A673 (cell line): Measurements from ENCODE around the gene FNDC10. TPM values are rescaled to one million over a fixed set of nuclear protein-coding genes. Genes with fewer than 3 reads are reported as not detected.

Experiments
- BruUV-seq: library from RNA; stranded (reverse); fragments of 400-500 nt; replicated peaks from 2 replicates; lab custom pipeline; 2021; lab: Mats Ljungman, UMichigan
- CTCF ChIA-PET: fragments of 300-600 bp; sonication (Branson Sonifier 250); formaldehyde crosslinking; loops from one replicate; lab custom pipeline; 2022; ENCODE audit warnings: antibody characterized with exemption; lab: Charles Lee
- POLR2A ChIA-PET: fragments of 300-600 bp; sonication (Branson Sonifier 250); formaldehyde crosslinking; loops from one replicate; lab custom pipeline; 2022; ENCODE audit warnings: antibody characterized with exemption; ENCODE audit not compliant: low non-redundant PET; lab: Charles Lee
- DNase-seq: peaks from one replicate; pipeline ENCODE4 v3.0.0-alpha.2; 2015; ENCODE audit warnings: low spot score
- H3K27ac ChIP-seq: fragments of 200-600 bp; sonication (generic); 2 replicates; pipeline ENCODE4 v1.5.1; 2016; ENCODE audit warnings: mixed run types, low read depth, mild to moderate bottlenecking, mixed read lengths, antibody characterized with exemption, low read length; ENCODE audit not compliant: poor library complexity, severe bottlenecking
- H3K27me3 ChIP-seq: fragments of 200-600 bp; sonication (generic); replicated peaks from 2 replicates; pipeline ENCODE4 v1.6.1; 2017; ENCODE audit warnings: mixed run types, low read depth, mild to moderate bottlenecking, mixed read lengths, antibody characterized with exemption, low read length; ENCODE audit not compliant: insufficient read depth, poor library complexity
- H3K36me3 ChIP-seq: fragments of 200-600 bp; sonication (generic); 2 replicates; pipeline ENCODE4 v1.6.1; 2016; ENCODE audit warnings: mixed run types, mild to moderate bottlenecking, mixed read lengths, antibody characterized with exemption, low read length; ENCODE audit not compliant: insufficient read depth, poor library complexity, severe bottlenecking
- H3K4me1 ChIP-seq: fragments of 200-600 bp; sonication (generic); 2 replicates; pipeline ENCODE4 v1.6.1; 2017; ENCODE audit warnings: mixed run types, mild to moderate bottlenecking, mixed read lengths, antibody characterized with exemption, low read length; ENCODE audit not compliant: insufficient read depth, poor library complexity, severe bottlenecking
- H3K4me3 ChIP-seq: fragments of 200-600 bp; sonication (generic); 2 replicates; pipeline ENCODE4 v1.5.1; 2016; ENCODE audit warnings: low read depth, mixed run types, mild to moderate bottlenecking, mixed read lengths, low read length; ENCODE audit not compliant: poor library complexity, severe bottlenecking
- H3K9me3 ChIP-seq: fragments of 200-600 bp; sonication (generic); 2 replicates; pipeline ENCODE4 v1.6.1; 2016; ENCODE audit warnings: mixed run types, low read depth, mild to moderate bottlenecking, mixed read lengths, antibody characterized with exemption, low read length; ENCODE audit not compliant: poor library complexity, severe bottlenecking
- CTCF ChIP-seq: fragments of 300-800, 200-600 bp; sonication (generic); conservative IDR thresholded peaks from 2 replicates; pipeline ENCODE4 v1.5.1; 2017; ENCODE audit warnings: low read depth, mild to moderate bottlenecking, antibody characterized with exemption, low read length, moderate library complexity, mixed read lengths
- EZH2 ChIP-seq: fragments of 200-600 bp; sonication (generic); IDR thresholded peaks from 2 replicates; pipeline ENCODE4 v1.6.1; 2017; ENCODE audit warnings: borderline replicate concordance, low read depth, mild to moderate bottlenecking, mixed read lengths, antibody characterized with exemption, low read length; ENCODE audit not compliant: poor library complexity, severe bottlenecking
- intact Hi-C: fragments of 100-400 bp; cut with micrococcal nuclease; formaldehyde crosslinking; loops from one replicate; pipeline ENCODE4 v1.10.0; 2022; ENCODE audit not compliant: unreplicated experiment
- total RNA-seq: library from RNA; stranded (reverse); gene quantifications from 2 replicates; pipeline ENCODE4 v1.2.3, GENCODE V29; 2021

Gene FNDC10
- total RNA-seq, 1 experiment from 2014 or later, result 1.7 TPM

GRCh38 chr1:1609822-1610485, 10.0 kb upstream of the FNDC10 start:
- no peaks in the 10 kb centered on the region for H3K27me3 ChIP-seq
- no peak for DNase-seq
- H3K4me1 ChIP-seq, result peaks cover 7% of the 10 kb centered on the region
- no peaks in the 10 kb centered on the region for H3K9me3 ChIP-seq
- intact Hi-C loops, result no loop called here
- H3K4me3 ChIP-seq, result no peak overlapping the region
- BruUV-seq, result no TSS peak
- no peak overlapping the region for H3K27ac ChIP-seq
- no peaks in the 10 kb centered on the region for H3K36me3 ChIP-seq
- TF ChIP-seq CTCF (no peak), EZH2 (no peak)
- ChIA-PET POLR2A (no interaction called here), CTCF (no interaction called here)

- intact Hi-C loops, result no loop called here
These were observed 6.3 kb upstream of the FNDC10 start for GRCh38 chr1:1606232-1606631.

GRCh38 chr1:1605724-1606123, 5.8 kb upstream of the FNDC10 start:
- POLR2A ChIA-PET, result no interaction called here

More at GRCh38 chr1:1606232-1606631, 6.3 kb upstream of the FNDC10 start:
- Histone ChIP-seq H3K36me3 (no peaks in the 10 kb centered on the region), H3K27me3 (no peaks in the 10 kb centered on the region), H3K4me3 (no peak overlapping the region), H3K9me3 (no peaks in the 10 kb centered on the region), H3K27ac (no peak overlapping the region), H3K4me1 (no peaks in the 10 kb centered on the region)
- no peak for TF ChIP-seq CTCF
- no TSS peak for BruUV-seq
- no peak for DNase-seq
- POLR2A ChIA-PET, result interaction anchor here (0.7 kb wide), 1 partner anchor 45 kb away, joined by 3 read pairs; no protein-coding TSS in a partner anchor
- CTCF ChIA-PET, result no interaction called here

More at GRCh38 chr1:1605724-1606123, 5.8 kb upstream of the FNDC10 start:
- DNase-seq, result no peak
- no peaks in the 10 kb centered on the region for H3K36me3 ChIP-seq
- TF ChIP-seq CTCF (no peak), EZH2 (no peak)
- BruUV-seq, result no TSS peak
- H3K27me3 ChIP-seq, result no peaks in the 10 kb centered on the region
- no peaks in the 10 kb centered on the region for H3K4me1 ChIP-seq
- intact Hi-C loops, result no loop called here
- CTCF ChIA-PET, result no interaction called here
- H3K4me3 ChIP-seq, result no peak overlapping the region
- H3K9me3 ChIP-seq, result no peaks in the 10 kb centered on the region
- H3K27ac ChIP-seq, result no peak overlapping the region
